IMR-90 (cell line): ENCODE results near the gene STIM1. TPM values are rescaled to one million over a fixed set of nuclear protein-coding genes. Genes with fewer than 3 reads are reported as not detected.

ENCODE experiments used
- ATAC-seq: fragments of 200-7000 bp; cut with Tn5 transposase; 2 replicates; pipeline ENCODE4 v1.9.1; 2020; ENCODE audit warnings: low read depth, mild to moderate bottlenecking, moderate library complexity
- BruUV-seq: library from RNA; stranded (reverse); fragments of 400-500 nt; replicated peaks from 2 replicates; lab custom pipeline; 2021; lab: Mats Ljungman, UMichigan
- CTCF ChIA-PET: fragments of 300-600 bp; formaldehyde crosslinking; extraction: SDS; loops from one replicate; lab custom pipeline; 2021; ENCODE audit warnings: antibody characterized with exemption; lab: Yijun Ruan, JAX
- POLR2A ChIA-PET: fragments of 300-600 bp; sonication (Branson Sonifier 250); formaldehyde crosslinking; loops from one replicate; lab custom pipeline; 2022; ENCODE audit warnings: antibody characterized with exemption; ENCODE audit not compliant: unreplicated experiment; lab: Charles Lee
- DNase-seq: peaks from one replicate; pipeline ENCODE4 v3.0.0; 2013
- H2AFZ ChIP-seq: replicated peaks from 2 replicates; pipeline ENCODE3; 2013; ENCODE audit warnings: low read length, mild to moderate bottlenecking; ENCODE audit not compliant: poor library complexity
- H2AK5ac ChIP-seq: 2 replicates; pipeline ENCODE4 v1.6.1; 2013; ENCODE audit warnings: low read depth, low read length, inconsistent platforms
- H2AK9ac ChIP-seq: replicated peaks from 2 replicates; pipeline ENCODE3; 2013; ENCODE audit warnings: mild to moderate bottlenecking, low read depth, low read length, moderate library complexity; ENCODE audit not compliant: poor library complexity
- H2BK120ac ChIP-seq: 2 replicates; pipeline ENCODE4 v1.6.1; 2013; ENCODE audit warnings: low read depth, low read length, inconsistent platforms
- H2BK15ac ChIP-seq: 3 replicates; pipeline ENCODE4 v1.6.1; 2013; ENCODE audit warnings: low read depth, low read length, inconsistent platforms
- H2BK20ac ChIP-seq: 2 replicates; pipeline ENCODE4 v1.6.1; 2013; ENCODE audit warnings: low read depth, mild to moderate bottlenecking, inconsistent platforms, low read length, moderate library complexity
- H2BK5ac ChIP-seq: 2 replicates; pipeline ENCODE4 v1.6.1; 2013; ENCODE audit warnings: mild to moderate bottlenecking, low read depth, low read length, inconsistent platforms; ENCODE audit not compliant: poor library complexity, severe bottlenecking
- H3K14ac ChIP-seq: replicated peaks from 2 replicates; pipeline ENCODE4 v1.6.1; 2013; ENCODE audit warnings: low read depth, low read length, inconsistent platforms
- H3K18ac ChIP-seq: 2 replicates; pipeline ENCODE4 v1.6.1; 2013; ENCODE audit warnings: low read depth, low read length, control low read depth
- H3K23ac ChIP-seq: 2 replicates; pipeline ENCODE4 v1.6.1; 2013; ENCODE audit warnings: low read depth, low read length, inconsistent platforms
- H3K27ac ChIP-seq: 2 replicates; pipeline ENCODE4 v1.5.1; 2013; ENCODE audit warnings: mild to moderate bottlenecking, control low read depth, low read length; ENCODE audit not compliant: insufficient read depth
- H3K27me3 ChIP-seq: 2 replicates; pipeline ENCODE4 v1.6.1; 2013; ENCODE audit warnings: low read length; ENCODE audit not compliant: control insufficient read depth, insufficient read depth
- H3K36me3 ChIP-seq: 2 replicates; pipeline ENCODE4 v1.6.1; 2013; ENCODE audit warnings: low read length, mixed read lengths; ENCODE audit not compliant: control insufficient read depth, insufficient read depth
- H3K4ac ChIP-seq: 2 replicates; pipeline ENCODE4 v1.6.1; 2013; ENCODE audit warnings: low read depth, low read length, inconsistent platforms
- H3K4me1 ChIP-seq: 2 replicates; pipeline ENCODE4 v1.6.1; 2013; ENCODE audit warnings: low read length, mixed read lengths; ENCODE audit not compliant: control insufficient read depth, insufficient read depth
- H3K4me2 ChIP-seq: 2 replicates; pipeline ENCODE4 v1.6.1; 2013; ENCODE audit warnings: low read depth, mild to moderate bottlenecking, control low read depth, low read length, moderate library complexity
- H3K4me3 ChIP-seq: 2 replicates; pipeline ENCODE4 v1.5.1; 2013; ENCODE audit warnings: low read depth, mild to moderate bottlenecking, control low read depth, low read length, moderate library complexity; ENCODE audit not compliant: insufficient read depth
- H3K56ac ChIP-seq: 2 replicates; pipeline ENCODE4 v1.6.1; 2013; ENCODE audit warnings: low read length, inconsistent platforms; ENCODE audit not compliant: insufficient read depth; ENCODE audit errors: extremely low read depth
- H3K79me1 ChIP-seq, 2 experiments: 2 replicates each; pipeline ENCODE4 v1.6.1; 2013; ENCODE audit warnings: low read length in 2 of 2, inconsistent platforms in 1 of 2, low read depth in 1 of 2
- H3K9ac ChIP-seq: 2 replicates; pipeline ENCODE4 v1.6.1; 2013; ENCODE audit warnings: low read depth, low read length, control low read depth
- H3K9me1 ChIP-seq: 2 replicates; pipeline ENCODE4 v1.6.1; 2013; ENCODE audit warnings: low read length, inconsistent platforms; ENCODE audit not compliant: insufficient read depth
- H3K9me3 ChIP-seq: 2 replicates; pipeline ENCODE4 v1.6.1; 2013; ENCODE audit warnings: low read length; ENCODE audit not compliant: control insufficient read depth, insufficient read depth
- H4K20me1 ChIP-seq: 2 replicates; pipeline ENCODE4 v1.6.1; 2013; ENCODE audit warnings: low read length, inconsistent platforms; ENCODE audit not compliant: insufficient read depth
- H4K5ac ChIP-seq: 2 replicates; pipeline ENCODE4 v1.6.1; 2013; ENCODE audit warnings: mild to moderate bottlenecking, low read depth, low read length, control low read depth
- H4K8ac ChIP-seq, 2 experiments: 2 replicates each; pipeline ENCODE4 v1.6.1; 2013; ENCODE audit warnings: low read depth in 2 of 2, low read length in 2 of 2, control low read depth in 1 of 2, inconsistent platforms in 1 of 2
- H4K91ac ChIP-seq: 2 replicates; pipeline ENCODE4 v1.6.1; 2013; ENCODE audit warnings: low read depth, low read length, inconsistent platforms; ENCODE audit not compliant: insufficient read depth
- CHD1 ChIP-seq: IDR thresholded peaks from 2 replicates; pipeline ENCODE4 v1.6.1; 2012; ENCODE audit warnings: low read depth, low read length, improper control_type of control experiment
- RAD21 ChIP-seq: IDR thresholded peaks from 2 replicates; pipeline ENCODE4 v1.6.1; 2012; ENCODE audit warnings: low read length, improper control_type of control experiment
- WGBS, 2 experiments: methylation state at CpG; one replicate each; pipeline versions ENCODE4 v1.1.5 to v1.1.7; 2013; ENCODE audit warnings: missing lambda C conversion rate in 2 of 2; ENCODE audit not compliant: insufficient read length in 1 of 2; ENCODE audit errors: extremely low coverage in 2 of 2; 5-methylcytosine and 5-hydroxymethylcytosine counted together
- dilution Hi-C: fragments of 300-500 bp; cut with HindIII; formaldehyde crosslinking; loops from one replicate; pipeline ENCODE4 v1.14.3; 2018; ENCODE audit warnings: low sequenced_read_pairs; ENCODE audit not compliant: unreplicated experiment
- in situ Hi-C: fragments of 300-500 bp; cut with MboI; formaldehyde crosslinking; loops from 3 replicates; pipeline ENCODE4 v1.14.3; 2019; ENCODE audit warnings: low sequenced_read_pairs, inconsistent platforms, mixed read lengths
- intact Hi-C: fragments of 100-400 bp; cut with micrococcal nuclease; formaldehyde crosslinking; loops from 2 replicates; pipeline ENCODE4 v1.10.0; 2022
- polyA plus RNA-seq, 3 experiments: library from polyadenylated mRNA; depleted of rRNA; stranded (reverse); fragments of >200 nt; gene quantifications; 2 replicates each; pipeline ENCODE4 v1.2.3, GENCODE V29; 2012; ENCODE audit warnings: low replicate concordance in 1 of 3
- total RNA-seq: library from RNA; depleted of rRNA; stranded (reverse); fragments of >200 nt; gene quantifications from 2 replicates; pipeline ENCODE4 v1.2.3, GENCODE V29; 2012

Gene STIM1
- total and polyA plus RNA-seq, 2 of the 4 experiments (the other 2 are of a cell fraction), result 17.9 to 23.0 TPM

DNA sequence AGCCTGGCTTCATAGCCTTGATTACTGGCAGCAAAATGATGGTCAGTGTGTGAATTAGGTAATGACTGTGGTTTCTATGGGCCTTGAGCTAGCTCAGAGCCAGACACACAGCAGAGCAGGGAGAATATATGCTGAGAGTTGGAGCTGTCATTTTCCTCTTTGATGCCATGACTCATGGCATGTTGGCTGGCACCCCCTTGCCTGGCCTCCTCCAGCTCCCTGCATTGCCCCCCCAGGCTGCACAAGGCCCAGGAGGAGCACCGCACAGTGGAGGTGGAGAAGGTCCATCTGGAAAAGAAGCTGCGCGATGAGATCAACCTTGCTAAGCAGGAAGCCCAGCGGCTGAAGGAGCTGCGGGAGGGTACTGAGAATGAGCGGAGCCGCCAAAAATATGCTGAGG lies 218.8 kb downstream of the STIM1 start:
- H3K4me3 ChIP-seq, result no peak overlapping the region
- H4K5ac ChIP-seq, result no peak overlapping the region
- H4K91ac ChIP-seq, result no peak overlapping the region
- no peaks in the 10 kb centered on the region for H3K27me3 ChIP-seq
- H2BK20ac ChIP-seq, result no peak overlapping the region
- no peak overlapping the region for H2BK15ac ChIP-seq
- no peaks in the 10 kb centered on the region for H3K9me1 ChIP-seq
- POLR2A ChIA-PET, result no interaction called here
- H3K36me3 ChIP-seq, result no peaks in the 10 kb centered on the region; the same call in 1 of the 2 replicates
- H3K79me1 ChIP-seq, result no peaks in the 10 kb centered on the region
- intact Hi-C loops, result loop anchor here (10.0 kb wide), 2 partner anchors 289 to 369 kb away; no protein-coding TSS in a partner anchor
- H2AK9ac ChIP-seq, result no peak overlapping the region
- in situ Hi-C loops, result loop anchor here (5.0 kb wide), 1 partner anchor 227 kb away; no protein-coding TSS in a partner anchor
- H2BK5ac ChIP-seq, result no peak overlapping the region
- H3K23ac ChIP-seq, result no peak overlapping the region
- no peak overlapping the region for H2BK120ac ChIP-seq
- H2AFZ ChIP-seq, result no peak overlapping the region
- 0 out of 2 replicates have a peak, but pooled peaks cover 5% of the 10 kb centered on the region for H3K4me1 ChIP-seq
- no peak overlapping the region for H2AK5ac ChIP-seq
- no peak overlapping the region for H3K9ac ChIP-seq
- no peak overlapping the region for H3K14ac ChIP-seq
- H4K8ac ChIP-seq, result no peak overlapping the region
- H3K9me3 ChIP-seq, result no peaks in the 10 kb centered on the region
- H3K56ac ChIP-seq, result no peak overlapping the region
- no peak overlapping the region for H3K4me2 ChIP-seq
- H3K4ac ChIP-seq, result no peak overlapping the region
- dilution Hi-C loops, result no loop called here
- H4K20me1 ChIP-seq, result no peaks in the 10 kb centered on the region
- 100% methylated on average over 1 of the region's 7 CpGs; no CpG with 5 or more reads in 1 of the 2 experiments for WGBS, 2 experiments
- no peak overlapping the region for H3K18ac ChIP-seq
- no peak for TF ChIP-seq CHD1
- no peak for TF ChIP-seq RAD21
- ATAC-seq, result no peak
- H3K27ac ChIP-seq, result no peak overlapping the region
- no peak for DNase-seq
- CTCF ChIA-PET, result interaction anchor here (1.8 to 8.0 kb wide), 2 partner anchors 11 to 222 kb away, joined by 6 to 186 read pairs; partner anchors contain the start of gene STIM1
- BruUV-seq, result no TSS peak
